Pons (tissue), 1 donor: ENCODE data around the gene CIPC.

Source experiments
- DNase-seq: peaks from one replicate; pipeline ENCODE4 v3.0.0-alpha.2; 2016; ENCODE audit warnings: low spot score

The CIPC gene

GRCh38 chr14:77151918-77152588 lies 54.0 kb downstream of the CIPC start:
- DNase-seq, result peak; percentile 31

- DNase-seq, result no peak
These were observed 55.7 kb downstream of the CIPC start for GRCh38 chr14:77153802-77154201.

- no peak for DNase-seq
These were observed 56.4 kb downstream of the CIPC start for GRCh38 chr14:77154421-77154820.

GRCh38 chr14:77155083-77155482 lies 57.0 kb downstream of the CIPC start:
- no peak for DNase-seq

- DNase-seq, result no peak
These were observed 59.7 kb downstream of the CIPC start for GRCh38 chr14:77157740-77158139.

- peak; percentile 85 for DNase-seq
These were observed 60.3 kb downstream of the CIPC start for GRCh38 chr14:77158175-77158881.

GRCh38 chr14:77158882-77159255 lies 60.8 kb downstream of the CIPC start:
- no peak for DNase-seq

- DNase-seq, result no peak
These were observed 63.0 kb downstream of the CIPC start for GRCh38 chr14:77161011-77161410.
